ENCODE results near the gene SPATA9.

DNA sequence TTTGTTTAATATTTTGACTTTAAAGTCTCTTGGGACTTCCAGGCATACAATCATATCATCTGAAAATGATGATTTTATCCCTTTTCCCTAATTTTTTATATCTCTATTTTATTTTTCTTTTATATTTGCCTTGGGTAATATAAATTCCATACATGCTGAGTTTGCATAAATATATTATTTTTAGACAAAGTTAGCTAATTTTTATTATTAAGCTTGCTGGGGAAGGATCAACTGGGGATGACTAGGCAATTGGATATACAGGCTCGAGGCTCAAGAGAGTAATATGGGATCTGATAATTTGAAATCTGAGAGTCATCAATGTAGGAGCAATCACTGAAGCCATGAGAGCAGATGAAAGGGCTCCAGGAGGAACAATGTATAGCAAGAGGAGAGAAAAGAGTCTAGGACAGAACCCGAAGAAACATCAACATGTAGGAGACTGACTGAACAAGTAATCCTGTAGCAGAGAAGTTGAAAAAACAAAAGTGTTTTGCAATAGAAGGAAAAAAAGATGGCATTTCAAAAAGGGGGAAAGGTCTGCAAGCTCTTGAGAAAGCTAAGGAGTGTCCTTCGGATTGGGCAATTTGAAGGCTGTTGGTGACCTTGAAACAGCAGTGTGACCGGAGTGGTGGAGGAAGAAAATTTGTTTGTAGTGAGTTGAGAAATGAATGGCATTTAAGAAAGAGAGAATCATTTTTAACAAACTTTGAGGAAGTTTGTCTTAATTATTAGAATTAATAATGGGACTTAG lies 31.3 kb upstream of the SPATA9 start:
- TF ChIP-seq MEIS1 (CRISPR knock-in tag; IDR thresholded peaks at IDR 0.05; ENCODE audit: borderline replicate concordance) (no peak), ZBTB20 (tag by site-specific recombination; IDR thresholded peaks at IDR 0.05) (no peak), ZFP41 (tag by site-specific recombination; IDR thresholded peaks at IDR 0.05; ENCODE audit: borderline replicate concordance) (no peak), ZNF114 (tag by site-specific recombination; IDR thresholded peaks at IDR 0.05) (no peak), ZNF302 (tag by site-specific recombination; IDR thresholded peaks at IDR 0.05; ENCODE audit: low read depth) (no peak), ZNF175 (tag by site-specific recombination; IDR thresholded peaks at IDR 0.05) (no peak), ZNF639 (tag by site-specific recombination; IDR thresholded peaks at IDR 0.05) (no peak), RBAK (tag by site-specific recombination; IDR thresholded peaks at IDR 0.05) (no peak), REPIN1 (tag by site-specific recombination; IDR thresholded peaks at IDR 0.05; ENCODE audit: low read depth) (no peak), ZNF76 (tag by site-specific recombination; IDR thresholded peaks at IDR 0.05; ENCODE audit: borderline replicate concordance, low read depth) (no peak), ZEB2 (tag by site-specific recombination; IDR thresholded peaks at IDR 0.05) (no peak)
- TF ChIP-seq, protein P1, sequence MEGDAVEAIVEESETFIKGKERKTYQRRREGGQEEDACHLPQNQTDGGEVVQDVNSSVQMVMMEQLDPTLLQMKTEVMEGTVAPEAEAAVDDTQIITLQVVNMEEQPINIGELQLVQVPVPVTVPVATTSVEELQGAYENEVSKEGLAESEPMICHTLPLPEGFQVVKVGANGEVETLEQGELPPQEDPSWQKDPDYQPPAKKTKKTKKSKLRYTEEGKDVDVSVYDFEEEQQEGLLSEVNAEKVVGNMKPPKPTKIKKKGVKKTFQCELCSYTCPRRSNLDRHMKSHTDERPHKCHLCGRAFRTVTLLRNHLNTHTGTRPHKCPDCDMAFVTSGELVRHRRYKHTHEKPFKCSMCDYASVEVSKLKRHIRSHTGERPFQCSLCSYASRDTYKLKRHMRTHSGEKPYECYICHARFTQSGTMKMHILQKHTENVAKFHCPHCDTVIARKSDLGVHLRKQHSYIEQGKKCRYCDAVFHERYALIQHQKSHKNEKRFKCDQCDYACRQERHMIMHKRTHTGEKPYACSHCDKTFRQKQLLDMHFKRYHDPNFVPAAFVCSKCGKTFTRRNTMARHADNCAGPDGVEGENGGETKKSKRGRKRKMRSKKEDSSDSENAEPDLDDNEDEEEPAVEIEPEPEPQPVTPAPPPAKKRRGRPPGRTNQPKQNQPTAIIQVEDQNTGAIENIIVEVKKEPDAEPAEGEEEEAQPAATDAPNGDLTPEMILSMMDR (tag by site-specific recombination; IDR thresholded peaks at IDR 0.05): no peak
